GM23338 (cell line): ENCODE measurements around the gene FNDC1. TPM values are rescaled to one million over a fixed set of nuclear protein-coding genes. Genes with fewer than 3 reads are reported as not detected.

Experiments used
- ATAC-seq: fragments of 200-7000 bp; cut with Tn5 transposase; 3 replicates; pipeline ENCODE4 v1.9.1; 2020
- DNase-seq: peaks from one replicate; pipeline ENCODE4 v3.0.0-alpha.2; 2015; ENCODE audit warnings: low spot score
- H2AFZ ChIP-seq: fragments of 200-600 bp; sonication (generic); 2 replicates; pipeline ENCODE4 v1.8.0; 2016; ENCODE audit warnings: antibody characterized with exemption, mild to moderate bottlenecking, moderate library complexity
- H3F3A ChIP-seq: fragments of 200-600 bp; sonication (generic); replicated peaks from 2 replicates; pipeline ENCODE4 v1.8.0; 2017; ENCODE audit warnings: antibody characterized with exemption, mixed run types, low read depth
- H3K27ac ChIP-seq: fragments of 200-600 bp; sonication (generic); 2 replicates; pipeline ENCODE4 v1.6.1; 2016; ENCODE audit warnings: low read depth
- H3K27me3 ChIP-seq: fragments of 200-600 bp; sonication (generic); 2 replicates; pipeline ENCODE4 v1.8.0; 2016; ENCODE audit warnings: mild to moderate bottlenecking, mixed run types, moderate library complexity; ENCODE audit not compliant: insufficient read depth
- H3K36me3 ChIP-seq: fragments of 200-600 bp; sonication (generic); 2 replicates; pipeline ENCODE4 v1.8.0; 2016; ENCODE audit warnings: mild to moderate bottlenecking; ENCODE audit not compliant: insufficient read depth
- H3K4me1 ChIP-seq: fragments of 200-600 bp; sonication (generic); 2 replicates; pipeline ENCODE4 v1.8.0; 2016; ENCODE audit warnings: mild to moderate bottlenecking, moderate library complexity; ENCODE audit not compliant: insufficient read depth
- H3K4me2 ChIP-seq: fragments of 200-600 bp; sonication (generic); 2 replicates; pipeline ENCODE4 v1.7.1; 2017; ENCODE audit warnings: mixed run types
- H3K4me3 ChIP-seq: fragments of 200-600 bp; sonication (generic); 2 replicates; pipeline ENCODE4 v1.6.1; 2016; ENCODE audit warnings: mixed run types
- H3K79me2 ChIP-seq: fragments of 200-600 bp; sonication (generic); replicated peaks from 2 replicates; pipeline ENCODE4 v1.8.0; 2017; ENCODE audit warnings: mild to moderate bottlenecking; ENCODE audit not compliant: insufficient read depth
- H3K9me2 ChIP-seq: fragments of 200-600 bp; sonication (generic); 2 replicates; pipeline ENCODE4 v1.8.0; 2017; ENCODE audit not compliant: insufficient read depth
- H4K20me1 ChIP-seq: fragments of 200-600 bp; sonication (generic); replicated peaks from 2 replicates; pipeline ENCODE4 v1.8.0; 2017; ENCODE audit warnings: mild to moderate bottlenecking; ENCODE audit not compliant: insufficient read depth
- H3K27ac Mint-ChIP-seq: 2 replicates; pipeline ENCODE4 v1.8.0; 2020; ENCODE audit warnings: inconsistent platforms, mild to moderate bottlenecking, moderate library complexity, mixed read lengths
- H3K27me3 Mint-ChIP-seq: 3 replicates; pipeline ENCODE4 v1.8.0; 2022; ENCODE audit warnings: low read depth, mild to moderate bottlenecking, moderate library complexity, mixed read lengths, inconsistent platforms; ENCODE audit not compliant: insufficient read depth, poor library complexity
- H3K36me3 Mint-ChIP-seq: 3 replicates; pipeline ENCODE4 v1.8.0; 2021; ENCODE audit warnings: low read depth, mild to moderate bottlenecking, inconsistent platforms, moderate library complexity, mixed read lengths
- H3K4me1 Mint-ChIP-seq: 3 replicates; pipeline ENCODE4 v1.8.0; 2020; ENCODE audit warnings: mild to moderate bottlenecking, inconsistent platforms, mixed read lengths
- H3K4me3 Mint-ChIP-seq: 3 replicates; pipeline ENCODE4 v1.8.0; 2021; ENCODE audit warnings: moderate library complexity, mild to moderate bottlenecking, inconsistent platforms, mixed read lengths
- H3K9me3 Mint-ChIP-seq: 3 replicates; pipeline ENCODE4 v1.8.0; 2020; ENCODE audit warnings: moderate library complexity, mild to moderate bottlenecking, inconsistent platforms, mixed read lengths
- CREB1 ChIP-seq: fragments of 250-450 bp; sonication (Bioruptor Pico); IDR thresholded peaks from 2 replicates; pipeline ENCODE4 v1.5.0; 2020; ENCODE audit warnings: low read depth, mild to moderate bottlenecking, moderate library complexity
- EZH2 ChIP-seq: fragments of 200-600 bp; sonication (generic); IDR thresholded peaks from one replicate; pipeline ENCODE4 v1.8.0; 2017; ENCODE audit warnings: antibody characterized with exemption, mild to moderate bottlenecking, low read depth; ENCODE audit not compliant: unreplicated experiment
- EZH2phosphoT487 ChIP-seq: fragments of 200-600 bp; sonication (generic); IDR thresholded peaks from one replicate; pipeline ENCODE4 v1.8.1; 2018; ENCODE audit warnings: antibody characterized with exemption; ENCODE audit not compliant: unreplicated experiment
- JUNB ChIP-seq: IDR thresholded peaks from one replicate; pipeline ENCODE4 v1.6.1; 2016; ENCODE audit warnings: antibody characterized with exemption; ENCODE audit not compliant: unreplicated experiment
- NANOG ChIP-seq: IDR thresholded peaks from 2 replicates; pipeline ENCODE4 v1.6.1; 2016; ENCODE audit warnings: antibody characterized with exemption, borderline replicate concordance
- POLR2AphosphoS5 ChIP-seq: IDR thresholded peaks from 2 replicates; pipeline ENCODE4 v1.6.1; 2016; ENCODE audit warnings: antibody characterized with exemption, low read depth
- STAT1 ChIP-seq: IDR thresholded peaks from one replicate; pipeline ENCODE4 v1.6.1; 2016; ENCODE audit warnings: antibody characterized with exemption; ENCODE audit not compliant: unreplicated experiment
- ZNF114 ChIP-seq: fragments of 250-450 bp; sonication (Bioruptor Pico); IDR thresholded peaks from 2 replicates; pipeline ENCODE4 v1.5.0; 2020; ENCODE audit warnings: mild to moderate bottlenecking, moderate library complexity
- ZNF331 ChIP-seq: fragments of 250-450 bp; sonication (Bioruptor Pico); IDR thresholded peaks from 2 replicates; pipeline ENCODE4 v1.5.0; 2020; ENCODE audit warnings: low read depth, mild to moderate bottlenecking, moderate library complexity
- polyA plus RNA-seq: library from polyadenylated mRNA; unstranded; fragments of >200 nt; fragmentation: Nextera tagmentation; extraction: Ambion mirVana; gene quantifications from 2 replicates; pipeline ENCODE4 v1.2.1, GENCODE V29; 2016
- total RNA-seq: library from RNA; depleted of rRNA; stranded (reverse); fragments of >200 nt; shearing (Covaris generic); gene quantifications from 2 replicates; pipeline ENCODE4 v1.2.3, GENCODE V29; 2014
- TF ChIP-seq, protein P1 (sequence below): IDR thresholded peaks from 2 replicates; pipeline ENCODE4 v1.6.1; 2016; ENCODE audit warnings: antibody characterized with exemption
- TF ChIP-seq, protein P2 (sequence below): IDR thresholded peaks from one replicate; pipeline ENCODE4 v1.6.1; 2018; ENCODE audit warnings: antibody characterized with exemption; ENCODE audit not compliant: unreplicated experiment

FNDC1 gene
- total and polyA plus RNA-seq, 2 experiments from 2014 or later: 0.38 to 0.57 TPM

DNA sequence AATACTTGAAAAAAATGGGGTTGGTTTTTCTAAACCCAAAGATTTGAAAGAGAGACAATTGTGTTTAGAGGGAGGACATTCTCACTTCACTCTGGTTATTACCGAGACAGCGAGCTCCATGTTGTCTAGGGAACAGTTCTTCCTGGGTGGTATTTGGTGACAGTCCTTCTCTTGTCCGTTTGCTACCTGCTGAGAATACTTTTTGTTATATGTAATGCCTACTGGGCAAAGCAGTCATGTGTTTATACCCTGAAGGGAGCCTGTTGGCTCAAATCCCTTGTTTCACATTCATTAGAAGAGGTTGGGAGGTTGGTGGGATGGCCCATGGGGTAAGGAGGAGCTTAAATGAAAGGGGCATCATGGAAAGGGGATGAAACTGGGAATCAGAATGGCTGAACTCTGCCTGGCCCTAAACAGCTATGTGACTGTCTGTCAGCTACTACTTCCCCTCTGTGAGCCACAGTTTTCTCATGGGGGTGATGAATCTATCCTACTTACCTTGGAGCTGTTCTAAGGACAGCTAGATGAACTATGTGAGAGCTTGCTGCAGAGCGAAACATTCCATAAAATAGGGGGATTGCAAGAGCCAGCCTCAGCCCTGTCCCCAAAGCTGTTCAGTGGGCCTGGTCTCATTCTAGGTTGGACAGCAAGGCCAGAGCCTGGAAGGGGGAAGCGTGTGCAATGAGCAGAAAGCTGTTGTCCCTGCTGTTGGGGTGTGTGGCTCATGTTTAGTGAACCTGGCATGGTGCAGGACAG lies 43.5 kb downstream of the FNDC1 start:
- Histone ChIP-seq H3K79me2 (no peaks in the 10 kb centered on the region), H3K4me1 (no peaks in the 10 kb centered on the region), H3K27ac (no peak overlapping the region), H3K4me3 (no peak overlapping the region), H4K20me1 (no peaks in the 10 kb centered on the region), H3K36me3 (no peaks in the 10 kb centered on the region), H3K4me2 (no peak overlapping the region), H3K27me3 (no peaks in the 10 kb centered on the region), H3K9me2 (no peaks in the 10 kb centered on the region; the same call in 1 of the 2 replicates), H3F3A (no peaks in the 10 kb centered on the region), H2AFZ (no peak overlapping the region)
- Mint-ChIP-seq H3K4me1 (peaks cover 7% of the 10 kb centered on the region; the same call in 2 of the 3 replicates), H3K9me3 (no peaks in the 10 kb centered on the region), H3K27ac (no peak overlapping the region), H3K36me3 (no peaks in the 10 kb centered on the region), H3K4me3 (no peak overlapping the region), H3K27me3 (peaks cover 7% of the 10 kb centered on the region)
- no peak for ATAC-seq
- no peak for DNase-seq
- TF ChIP-seq STAT1 (no peak), POLR2AphosphoS5 (no peak)
- TF ChIP-seq, protein P1, sequence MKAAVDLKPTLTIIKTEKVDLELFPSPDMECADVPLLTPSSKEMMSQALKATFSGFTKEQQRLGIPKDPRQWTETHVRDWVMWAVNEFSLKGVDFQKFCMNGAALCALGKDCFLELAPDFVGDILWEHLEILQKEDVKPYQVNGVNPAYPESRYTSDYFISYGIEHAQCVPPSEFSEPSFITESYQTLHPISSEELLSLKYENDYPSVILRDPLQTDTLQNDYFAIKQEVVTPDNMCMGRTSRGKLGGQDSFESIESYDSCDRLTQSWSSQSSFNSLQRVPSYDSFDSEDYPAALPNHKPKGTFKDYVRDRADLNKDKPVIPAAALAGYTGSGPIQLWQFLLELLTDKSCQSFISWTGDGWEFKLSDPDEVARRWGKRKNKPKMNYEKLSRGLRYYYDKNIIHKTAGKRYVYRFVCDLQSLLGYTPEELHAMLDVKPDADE: no peak

DNA sequence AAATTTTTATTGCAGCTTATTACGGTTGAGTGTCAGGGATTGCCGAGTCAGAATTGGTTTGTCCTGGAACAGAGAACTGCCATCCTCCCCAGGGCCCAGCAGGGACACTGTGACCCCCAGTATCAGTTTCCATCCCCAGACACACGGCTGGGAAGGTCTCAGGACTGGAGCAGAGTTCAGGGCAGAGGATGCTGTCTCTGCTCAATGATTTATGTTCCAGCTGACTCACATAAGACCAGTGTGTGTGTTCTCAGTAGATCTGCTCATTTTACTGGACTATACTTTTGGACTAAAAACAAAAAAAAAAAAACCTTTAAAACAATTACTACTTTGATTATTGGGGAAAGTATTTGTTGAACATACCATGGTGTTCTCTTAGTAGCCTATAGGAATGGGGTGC lies 44.2 kb downstream of the FNDC1 start:
- no peak for ATAC-seq
- no peak for TF ChIP-seq ZNF114 (CRISPR knock-in tag)
- no peak for TF ChIP-seq EZH2phosphoT487
- TF ChIP-seq EZH2: no peak
- TF ChIP-seq ZNF331 (CRISPR knock-in tag): no peak
- TF ChIP-seq JUNB: no peak
- TF ChIP-seq, protein P2, sequence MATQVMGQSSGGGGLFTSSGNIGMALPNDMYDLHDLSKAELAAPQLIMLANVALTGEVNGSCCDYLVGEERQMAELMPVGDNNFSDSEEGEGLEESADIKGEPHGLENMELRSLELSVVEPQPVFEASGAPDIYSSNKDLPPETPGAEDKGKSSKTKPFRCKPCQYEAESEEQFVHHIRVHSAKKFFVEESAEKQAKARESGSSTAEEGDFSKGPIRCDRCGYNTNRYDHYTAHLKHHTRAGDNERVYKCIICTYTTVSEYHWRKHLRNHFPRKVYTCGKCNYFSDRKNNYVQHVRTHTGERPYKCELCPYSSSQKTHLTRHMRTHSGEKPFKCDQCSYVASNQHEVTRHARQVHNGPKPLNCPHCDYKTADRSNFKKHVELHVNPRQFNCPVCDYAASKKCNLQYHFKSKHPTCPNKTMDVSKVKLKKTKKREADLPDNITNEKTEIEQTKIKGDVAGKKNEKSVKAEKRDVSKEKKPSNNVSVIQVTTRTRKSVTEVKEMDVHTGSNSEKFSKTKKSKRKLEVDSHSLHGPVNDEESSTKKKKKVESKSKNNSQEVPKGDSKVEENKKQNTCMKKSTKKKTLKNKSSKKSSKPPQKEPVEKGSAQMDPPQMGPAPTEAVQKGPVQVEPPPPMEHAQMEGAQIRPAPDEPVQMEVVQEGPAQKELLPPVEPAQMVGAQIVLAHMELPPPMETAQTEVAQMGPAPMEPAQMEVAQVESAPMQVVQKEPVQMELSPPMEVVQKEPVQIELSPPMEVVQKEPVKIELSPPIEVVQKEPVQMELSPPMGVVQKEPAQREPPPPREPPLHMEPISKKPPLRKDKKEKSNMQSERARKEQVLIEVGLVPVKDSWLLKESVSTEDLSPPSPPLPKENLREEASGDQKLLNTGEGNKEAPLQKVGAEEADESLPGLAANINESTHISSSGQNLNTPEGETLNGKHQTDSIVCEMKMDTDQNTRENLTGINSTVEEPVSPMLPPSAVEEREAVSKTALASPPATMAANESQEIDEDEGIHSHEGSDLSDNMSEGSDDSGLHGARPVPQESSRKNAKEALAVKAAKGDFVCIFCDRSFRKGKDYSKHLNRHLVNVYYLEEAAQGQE: no peak
- TF ChIP-seq, protein P1: no peak
- TF ChIP-seq POLR2AphosphoS5: no peak
- no peak for TF ChIP-seq CREB1
- no peak for TF ChIP-seq NANOG

More for the DNA sequence above, 44.2 kb downstream of the FNDC1 start:
- Mint-ChIP-seq H3K27me3 (peaks cover 8% of the 10 kb centered on the region), H3K4me3 (no peak overlapping the region), H3K9me3 (no peaks in the 10 kb centered on the region), H3K36me3 (no peaks in the 10 kb centered on the region), H3K27ac (no peak overlapping the region), H3K4me1 (peaks cover 7% of the 10 kb centered on the region; the same call in 2 of the 3 replicates)
- no peak overlapping the region for H2AFZ ChIP-seq
- H4K20me1 ChIP-seq: no peaks in the 10 kb centered on the region
- H3K36me3 ChIP-seq: no peaks in the 10 kb centered on the region
- no peaks in the 10 kb centered on the region for H3K27me3 ChIP-seq
- H3K79me2 ChIP-seq: no peaks in the 10 kb centered on the region
- no peak overlapping the region for H3K27ac ChIP-seq
- H3K4me3 ChIP-seq: no peak overlapping the region
- no peak for DNase-seq
- no peaks in the 10 kb centered on the region; the same call in 1 of the 2 replicates for H3K9me2 ChIP-seq
- H3K4me1 ChIP-seq: no peaks in the 10 kb centered on the region
- no peaks in the 10 kb centered on the region for H3F3A ChIP-seq
- H3K4me2 ChIP-seq: no peak overlapping the region
